WTC11 (cell line): Measurements from ENCODE around the gene TREM1. TPM values are rescaled to one million over a fixed set of nuclear protein-coding genes. Genes with fewer than 3 reads are reported as not detected.
A peak's percentile ranks its signal among the peaks of the same experiment; 100 is the strongest.
"Not testable (repeated sequence)": the region's sequence is repeated elsewhere in the genome, so short reads cannot be mapped to it uniquely, and the experiment has no call there.

ENCODE experiments used
- ATAC-seq: fragments of 200-7000 bp; cut with Tn5 transposase; 2 replicates; pipeline ENCODE4 v1.10.0; 2021; ENCODE audit warnings: mild to moderate bottlenecking, moderate library complexity
- CTCF ChIA-PET: fragments of 300-600 bp; sonication (Branson Sonifier 250); formaldehyde crosslinking; loops from one replicate; lab custom pipeline; 2021; ENCODE audit warnings: antibody characterized with exemption; lab: Charles Lee
- POLR2A ChIA-PET: fragments of 350-600 bp; sonication (Branson Sonifier 250); formaldehyde crosslinking; loops from one replicate; lab custom pipeline; 2021; ENCODE audit warnings: antibody characterized with exemption; lab: Charles Lee
- DNase-seq: peaks from one replicate; pipeline ENCODE4 v3.0.0; 2021; ENCODE audit warnings: low spot score
- H3K27ac Mint-ChIP-seq: 2 replicates; pipeline ENCODE4 v1.8.0; 2021; ENCODE audit warnings: mixed read lengths
- H3K27me3 Mint-ChIP-seq: 2 replicates; pipeline ENCODE4 v1.8.0; 2021; ENCODE audit warnings: low read depth, mild to moderate bottlenecking, moderate library complexity, mixed read lengths
- H3K36me3 Mint-ChIP-seq: 2 replicates; pipeline ENCODE4 v1.8.0; 2021; ENCODE audit warnings: mixed read lengths
- H3K4me1 Mint-ChIP-seq: 2 replicates; pipeline ENCODE4 v1.8.0; 2022; ENCODE audit warnings: mixed read lengths
- H3K4me3 Mint-ChIP-seq: 2 replicates; pipeline ENCODE4 v1.8.0; 2021; ENCODE audit warnings: mild to moderate bottlenecking, moderate library complexity, mixed read lengths
- H3K9me3 Mint-ChIP-seq: 2 replicates; pipeline ENCODE4 v1.8.0; 2021; ENCODE audit warnings: mixed read lengths
- AR ChIP-seq: fragments of 250-450 bp; sonication (Bioruptor Pico); IDR thresholded peaks from 2 replicates; pipeline ENCODE4 v1.9.0; 2021; ENCODE audit warnings: mild to moderate bottlenecking
- CREM ChIP-seq: sonication (generic); formaldehyde crosslinking; IDR thresholded peaks from 2 replicates; pipeline ENCODE4 v1.8.1; 2022; ENCODE audit warnings: mild to moderate bottlenecking, missing genetic modification reagents, moderate library complexity
- CTCF ChIP-seq: fragments of 200-600 bp; IDR thresholded peaks from 2 replicates; pipeline ENCODE4 v1.8.0; 2022; ENCODE audit warnings: antibody characterized with exemption
- E2F5 ChIP-seq: sonication (generic); formaldehyde crosslinking; IDR thresholded peaks from 2 replicates; pipeline ENCODE4 v1.8.1; 2022; ENCODE audit warnings: mild to moderate bottlenecking, moderate library complexity, missing genetic modification reagents
- MLX ChIP-seq: sonication (generic); formaldehyde crosslinking; IDR thresholded peaks from 2 replicates; pipeline ENCODE4 v1.8.1; 2023; ENCODE audit warnings: mild to moderate bottlenecking, missing genetic modification reagents, moderate library complexity
- NFYB ChIP-seq: sonication (generic); formaldehyde crosslinking; conservative IDR thresholded peaks from 2 replicates; pipeline ENCODE4 v1.8.0; 2022; ENCODE audit warnings: low read depth, missing genetic modification reagents
- RORB ChIP-seq: fragments of 250-450 bp; sonication (Bioruptor Pico); IDR thresholded peaks from 2 replicates; pipeline ENCODE4 v1.9.0; 2021; ENCODE audit warnings: mild to moderate bottlenecking
- SP1 ChIP-seq: sonication (generic); formaldehyde crosslinking; conservative IDR thresholded peaks from 2 replicates; pipeline ENCODE4 v1.8.1; 2022; ENCODE audit warnings: missing genetic modification reagents
- TCF7 ChIP-seq: sonication (generic); formaldehyde crosslinking; IDR thresholded peaks from 2 replicates; pipeline ENCODE4 v1.8.0; 2022; ENCODE audit warnings: mild to moderate bottlenecking, low read depth, missing genetic modification reagents, moderate library complexity
- USF1 ChIP-seq: sonication (generic); formaldehyde crosslinking; IDR thresholded peaks from 2 replicates; pipeline ENCODE4 v1.8.0; 2022; ENCODE audit warnings: mild to moderate bottlenecking, missing genetic modification reagents
- USF2 ChIP-seq: sonication (generic); formaldehyde crosslinking; IDR thresholded peaks from 2 replicates; pipeline ENCODE4 v1.8.1; 2023; ENCODE audit warnings: mild to moderate bottlenecking, missing genetic modification reagents, moderate library complexity
- ZBTB43 ChIP-seq: sonication (generic); formaldehyde crosslinking; IDR thresholded peaks from 2 replicates; pipeline ENCODE4 v1.8.1; 2023; ENCODE audit warnings: mild to moderate bottlenecking, missing genetic modification reagents
- ZNF423 ChIP-seq: fragments of 250-450 bp; sonication (Bioruptor Pico); IDR thresholded peaks from 2 replicates; pipeline ENCODE4 v2.1.2; 2022; ENCODE audit warnings: mild to moderate bottlenecking, moderate library complexity
- ZNF671 ChIP-seq: fragments of 250-450 bp; sonication (Bioruptor Pico); IDR thresholded peaks from 2 replicates; pipeline ENCODE4 v1.8.0; 2021; ENCODE audit warnings: mild to moderate bottlenecking
- total RNA-seq: library from RNA; stranded (reverse); gene quantifications from 3 replicates; pipeline ENCODE4 v1.2.3, GENCODE V29; 2021

Gene TREM1
- total RNA-seq, 1 experiment from 2014 or later = not detected

GRCh38 chr6:41247288-41247865 is 39.1 kb downstream of the TREM1 start (continued):
- no peak for TF ChIP-seq CREM (CRISPR knock-in tag)

- H3K27ac Mint-ChIP-seq, H3K9me3 Mint-ChIP-seq, H3K4me1 Mint-ChIP-seq, ATAC-seq, DNase-seq, POLR2A ChIA-PET, H3K36me3 Mint-ChIP-seq, H3K4me3 Mint-ChIP-seq, CTCF ChIA-PET: not testable (repeated sequence)
- H3K27me3 Mint-ChIP-seq = peaks cover 41% of the 10 kb centered on the region
Observed at GRCh38 chr6:41246529-41246928, 40.0 kb downstream of the TREM1 start.

GRCh38 chr6:41239467-41240159 is 46.9 kb downstream of the TREM1 start:
- ChIA-PET POLR2A (no interaction called here), CTCF (interaction anchor here (1.1 to 2.8 kb wide), 2 partner anchors 11 to 48 kb away, joined by 3 to 9 read pairs; partner anchors contain the start of gene TREML4)
- Mint-ChIP-seq H3K4me1 (peaks cover 14% of the 10 kb centered on the region), H3K4me3 (peak overlapping the region; percentile 79), H3K27me3 (peaks cover 52% of the 10 kb centered on the region), H3K9me3 (no peaks in the 10 kb centered on the region), H3K27ac (no peak overlapping the region), H3K36me3 (no peaks in the 10 kb centered on the region)
- peak; percentile 93 for ATAC-seq
- no peak for TF ChIP-seq MLX (CRISPR knock-in tag)
- TF ChIP-seq ZNF423 (CRISPR knock-in tag) = peak; percentile 6; the same call in 1 of the 2 replicates
- DNase-seq = peak; percentile 61

- peaks cover 14% of the 10 kb centered on the region for H3K4me1 Mint-ChIP-seq
- POLR2A ChIA-PET = no interaction called here
- ATAC-seq = no peak
- H3K36me3 Mint-ChIP-seq = no peaks in the 10 kb centered on the region
- TF ChIP-seq USF2 (CRISPR knock-in tag) = no peak
- TF ChIP-seq, all 79 proteins: peak for 0
- no peaks in the 10 kb centered on the region for H3K9me3 Mint-ChIP-seq
- H3K4me3 Mint-ChIP-seq = no peak overlapping the region
- no peak for DNase-seq
- CTCF ChIA-PET = interaction anchor here (1.4 to 2.8 kb wide), 2 partner anchors 45 to 98 kb away, joined by 3 to 9 read pairs; no protein-coding TSS in a partner anchor
- H3K27me3 Mint-ChIP-seq = peaks cover 29% of the 10 kb centered on the region
- no peak overlapping the region for H3K27ac Mint-ChIP-seq
Observed at GRCh38 chr6:41237128-41237527, 49.4 kb downstream of the TREM1 start.

GRCh38 chr6:41236276-41236675 is 50.2 kb downstream of the TREM1 start:
- Mint-ChIP-seq H3K27ac (no peak overlapping the region), H3K9me3 (no peaks in the 10 kb centered on the region), H3K36me3 (no peaks in the 10 kb centered on the region), H3K27me3 (peaks cover 22% of the 10 kb centered on the region), H3K4me1 (peaks cover 14% of the 10 kb centered on the region), H3K4me3 (no peak overlapping the region)
- ATAC-seq (no peak), DNase-seq (no peak)
- CTCF ChIA-PET = interaction anchor here (1.2 to 1.4 kb wide), 2 partner anchors 45 to 98 kb away, joined by 3 to 5 read pairs; no protein-coding TSS in a partner anchor
- POLR2A ChIA-PET = no interaction called here
- TF ChIP-seq RORB (CRISPR knock-in tag) = no peak
- no peak for TF ChIP-seq AR
- no peak for TF ChIP-seq CREM (CRISPR knock-in tag)
- no peak for TF ChIP-seq USF2 (CRISPR knock-in tag)
- no peak for TF ChIP-seq ZNF671 (CRISPR knock-in tag)
- no peak for TF ChIP-seq USF1 (CRISPR knock-in tag)
- no peak for TF ChIP-seq SP1 (CRISPR knock-in tag)
- no peak for TF ChIP-seq ZBTB43 (CRISPR knock-in tag)
- no peak for TF ChIP-seq E2F5 (CRISPR knock-in tag)
- TF ChIP-seq CTCF = no peak
- TF ChIP-seq NFYB (CRISPR knock-in tag) = no peak
- TF ChIP-seq TCF7 (CRISPR knock-in tag) = no peak
